ENCODE measurements around the gene PROB1. TPM values are rescaled to one million over a fixed set of nuclear protein-coding genes. Genes with fewer than 3 reads are reported as not detected.
A peak's percentile ranks its signal among the peaks of the same experiment; 100 is the strongest.

The PROB1 gene
- total and polyA plus RNA-seq, 2 experiments from 2014 or later: 15.2 to 42.5 TPM

DNA sequence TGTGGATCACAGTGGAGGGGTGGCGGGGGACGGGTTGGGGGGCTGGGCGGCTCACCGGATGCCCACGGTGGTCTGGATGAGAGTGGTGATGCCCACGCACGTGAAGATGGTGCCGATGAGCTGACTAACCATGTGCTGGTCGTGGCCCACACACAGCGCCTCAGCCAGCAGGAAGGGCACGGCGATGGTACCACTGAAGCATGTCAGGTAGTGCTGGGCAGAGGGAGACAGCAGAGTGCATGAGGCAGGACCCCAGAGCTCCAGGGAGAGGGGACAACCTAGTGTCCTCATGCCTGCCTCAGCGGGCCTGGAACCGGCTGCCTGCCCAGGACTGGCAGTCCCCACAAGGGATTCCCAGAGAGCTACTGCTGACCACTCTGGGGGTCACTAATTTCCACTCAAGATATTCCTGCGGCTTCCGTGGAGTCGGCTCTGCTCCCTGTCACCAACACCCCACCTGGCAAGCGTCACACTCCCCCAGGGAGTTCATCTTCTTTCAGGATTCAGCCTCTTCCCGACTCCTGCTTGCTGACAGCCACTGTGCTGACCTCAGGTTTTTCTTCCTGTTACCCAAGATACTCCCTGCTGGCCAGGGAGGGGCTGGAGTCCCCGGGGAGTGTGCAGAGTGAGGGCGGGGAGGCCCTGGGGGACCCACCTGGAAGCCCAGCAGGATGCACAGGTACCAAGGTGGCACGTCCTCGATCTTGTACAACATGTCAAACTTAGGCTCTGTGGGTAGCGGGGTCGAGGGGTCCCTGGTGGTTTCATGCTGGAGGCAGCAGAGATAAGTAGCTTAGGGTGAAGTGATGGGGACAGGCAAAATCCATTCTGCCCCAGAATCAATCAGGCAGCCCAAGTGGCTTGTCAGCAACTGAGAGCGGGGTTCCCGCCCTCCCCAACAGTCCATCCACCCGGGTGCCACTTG, 12.8 kb downstream of the PROB1 start:
- peak overlapping the region; percentile 52 for H3K27ac ChIP-seq
- no peak overlapping the region for H3K4me3 ChIP-seq
- H3K9me3 ChIP-seq (ENCODE audit: low read depth): no peaks in the 10 kb centered on the region
- H3K36me3 ChIP-seq: no peaks in the 10 kb centered on the region
- H3K4me1 ChIP-seq (ENCODE audit: low read depth): peaks cover 17% of the 10 kb centered on the region
- no peaks in the 10 kb centered on the region for H3K27me3 ChIP-seq
- TF ChIP-seq, protein P1, sequence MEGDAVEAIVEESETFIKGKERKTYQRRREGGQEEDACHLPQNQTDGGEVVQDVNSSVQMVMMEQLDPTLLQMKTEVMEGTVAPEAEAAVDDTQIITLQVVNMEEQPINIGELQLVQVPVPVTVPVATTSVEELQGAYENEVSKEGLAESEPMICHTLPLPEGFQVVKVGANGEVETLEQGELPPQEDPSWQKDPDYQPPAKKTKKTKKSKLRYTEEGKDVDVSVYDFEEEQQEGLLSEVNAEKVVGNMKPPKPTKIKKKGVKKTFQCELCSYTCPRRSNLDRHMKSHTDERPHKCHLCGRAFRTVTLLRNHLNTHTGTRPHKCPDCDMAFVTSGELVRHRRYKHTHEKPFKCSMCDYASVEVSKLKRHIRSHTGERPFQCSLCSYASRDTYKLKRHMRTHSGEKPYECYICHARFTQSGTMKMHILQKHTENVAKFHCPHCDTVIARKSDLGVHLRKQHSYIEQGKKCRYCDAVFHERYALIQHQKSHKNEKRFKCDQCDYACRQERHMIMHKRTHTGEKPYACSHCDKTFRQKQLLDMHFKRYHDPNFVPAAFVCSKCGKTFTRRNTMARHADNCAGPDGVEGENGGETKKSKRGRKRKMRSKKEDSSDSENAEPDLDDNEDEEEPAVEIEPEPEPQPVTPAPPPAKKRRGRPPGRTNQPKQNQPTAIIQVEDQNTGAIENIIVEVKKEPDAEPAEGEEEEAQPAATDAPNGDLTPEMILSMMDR (IDR thresholded peaks at IDR 0.05; ENCODE audit: low read depth, low read length): no peak
- no peak for DNase-seq (ENCODE audit: low read depth in 1 of 2, low spot score in 1 of 2)

DNA sequence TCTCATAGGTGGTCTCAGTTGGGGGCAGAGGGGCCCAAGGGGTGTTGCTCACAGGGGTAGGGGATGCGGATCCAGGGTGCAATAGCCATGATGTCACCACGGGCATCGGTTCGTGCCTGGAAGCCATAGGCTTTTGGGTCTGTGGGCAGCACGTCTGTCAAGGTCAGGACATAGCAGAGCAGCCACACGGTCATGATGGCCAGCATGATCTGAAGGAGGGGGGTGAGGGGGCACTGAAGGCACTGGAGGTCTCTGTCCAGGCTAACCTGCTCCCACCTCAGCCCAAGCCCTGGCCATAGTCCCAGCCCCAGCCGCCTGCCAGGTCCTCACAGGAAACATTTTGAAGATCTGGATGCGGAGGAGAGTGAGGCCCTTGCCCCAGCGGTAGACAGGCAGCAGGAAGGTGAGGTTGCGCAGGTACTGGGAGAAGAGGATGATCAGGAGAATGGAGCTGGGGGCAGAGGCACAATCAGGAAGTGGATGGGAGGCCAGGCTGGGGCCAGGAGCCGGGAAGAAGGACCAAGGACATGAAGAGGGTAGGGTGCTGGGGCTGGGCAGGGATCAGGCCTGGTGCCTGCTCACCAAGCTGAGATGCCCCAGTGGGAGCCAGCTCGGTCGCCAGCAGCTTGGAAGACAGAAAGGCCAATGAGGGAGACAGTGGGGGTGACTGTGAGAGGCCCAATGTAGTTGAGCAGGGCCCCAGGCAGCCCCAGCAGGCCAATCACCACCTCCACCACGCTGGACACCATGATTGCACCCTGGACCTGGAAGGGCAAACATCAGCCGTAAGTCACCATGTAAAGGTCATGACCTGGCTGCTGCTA, 15.1 kb downstream of the PROB1 start:
- H3K4me1 ChIP-seq (ENCODE audit: low read depth): peaks cover 17% of the 10 kb centered on the region
- H3K27ac ChIP-seq: no peak overlapping the region
- H3K36me3 ChIP-seq: no peaks in the 10 kb centered on the region
- no peaks in the 10 kb centered on the region for H3K9me3 ChIP-seq (ENCODE audit: low read depth)
- H3K27me3 ChIP-seq: no peaks in the 10 kb centered on the region
- no peak overlapping the region for H3K4me3 ChIP-seq
- TF ChIP-seq, protein P1 (IDR thresholded peaks at IDR 0.05; ENCODE audit: low read depth, low read length): no peak
- no peak for DNase-seq (ENCODE audit: low read depth in 1 of 2, low spot score in 1 of 2)

DNA sequence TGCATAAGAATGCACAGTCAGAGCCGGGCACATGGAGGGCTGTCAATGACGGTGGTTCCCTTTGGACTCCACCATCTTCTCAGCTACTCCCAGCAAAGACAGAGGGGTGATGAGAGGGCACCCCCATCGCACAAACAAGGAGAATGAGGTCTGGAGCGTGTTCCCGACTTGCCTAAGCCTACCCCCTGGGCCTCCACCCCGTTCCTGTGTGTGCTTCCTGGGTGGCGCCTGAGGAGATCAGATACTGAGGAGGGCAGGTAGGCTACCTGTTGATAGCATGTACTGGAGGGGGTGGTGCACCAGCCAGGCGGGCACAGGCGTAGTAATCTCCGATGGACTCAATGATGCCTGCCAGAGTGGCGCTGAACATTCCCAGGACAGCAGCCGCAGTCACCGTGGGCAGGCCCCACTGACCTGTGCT, 16.0 kb downstream of the PROB1 start:
- Histone ChIP-seq H3K27ac (no peak overlapping the region), H3K4me3 (no peak overlapping the region)
- DNase-seq (ENCODE audit: low read depth in 1 of 2, low spot score in 1 of 2): no peak

GRCh38 chr5:139378101-139378825, 16.6 kb downstream of the PROB1 start:
- no peak for DNase-seq (ENCODE audit: low read depth in 1 of 2, low spot score in 1 of 2)
- Histone ChIP-seq H3K9me3 (ENCODE audit: low read depth) (no peaks in the 10 kb centered on the region), H3K27me3 (no peaks in the 10 kb centered on the region), H3K4me3 (no peak overlapping the region), H3K27ac (no peak overlapping the region), H3K4me1 (ENCODE audit: low read depth) (peaks cover 17% of the 10 kb centered on the region), H3K36me3 (peaks cover 2% of the 10 kb centered on the region)
- TF ChIP-seq, protein P1 (IDR thresholded peaks at IDR 0.05; ENCODE audit: low read depth, low read length): no peak

More for the DNA sequence above, 16.0 kb downstream of the PROB1 start:
- H3K9me3 ChIP-seq (ENCODE audit: low read depth): no peaks in the 10 kb centered on the region
- no peaks in the 10 kb centered on the region for H3K36me3 ChIP-seq
- TF ChIP-seq, protein P1 (IDR thresholded peaks at IDR 0.05; ENCODE audit: low read depth, low read length): no peak
- H3K27me3 ChIP-seq: no peaks in the 10 kb centered on the region
- H3K4me1 ChIP-seq (ENCODE audit: low read depth): peaks cover 17% of the 10 kb centered on the region

GRCh38 chr5:139377226-139377625, 17.7 kb downstream of the PROB1 start:
- TF ChIP-seq, protein P1 (IDR thresholded peaks at IDR 0.05; ENCODE audit: low read depth, low read length): no peak
- Histone ChIP-seq H3K36me3 (peaks cover 4% of the 10 kb centered on the region), H3K27me3 (no peaks in the 10 kb centered on the region), H3K4me1 (ENCODE audit: low read depth) (peaks cover 7% of the 10 kb centered on the region), H3K27ac (no peak overlapping the region), H3K9me3 (ENCODE audit: low read depth) (no peaks in the 10 kb centered on the region), H3K4me3 (no peak overlapping the region)
- no peak for DNase-seq (ENCODE audit: low read depth in 1 of 2, low spot score in 1 of 2)
